HCT116 (cell line): ENCODE measurements around the gene SOBP.
"Not testable (repeated sequence)": the region's sequence is repeated elsewhere in the genome, so short reads cannot be mapped to it uniquely, and the experiment has no call there.

Source experiments
- CEBPB ChIP-seq: IDR thresholded peaks from 2 replicates; pipeline ENCODE4 v1.6.1; 2012; ENCODE audit warnings: low read depth
- CTCF ChIP-seq, 3 experiments: fragments of 200-600 bp in 1 of 3; sonication (generic) in 1 of 3; IDR thresholded peaks in 2 of 3; conservative IDR thresholded peaks in 1 of 3; 2 replicates each; pipeline ENCODE4 v1.5.1; 2012 to 2017; ENCODE audit warnings: low read depth in 2 of 3, low read length in 2 of 3, antibody characterized with exemption in 1 of 3, borderline replicate concordance in 1 of 3, control low read depth in 1 of 3, mild to moderate bottlenecking in 1 of 3, mixed read lengths in 1 of 3, mixed run types in 1 of 3, moderate library complexity in 1 of 3; ENCODE audit not compliant: insufficient read depth in 1 of 3
- FOSL1 ChIP-seq: IDR thresholded peaks from 2 replicates; pipeline ENCODE4 v1.6.1; 2012; ENCODE audit warnings: low read depth
- MAX ChIP-seq: IDR thresholded peaks from 2 replicates; pipeline ENCODE4 v1.6.1; 2012
- POLR2A ChIP-seq: IDR thresholded peaks from 2 replicates; pipeline ENCODE4 v1.7.0; 2011; ENCODE audit warnings: borderline replicate concordance; ENCODE audit not compliant: insufficient read depth, insufficient read length; ENCODE audit errors: extremely low read depth
- POLR2AphosphoS5 ChIP-seq: IDR thresholded peaks from 2 replicates; pipeline ENCODE4 v1.6.1; 2011; ENCODE audit warnings: mild to moderate bottlenecking, low read depth, low read length, moderate library complexity
- REST ChIP-seq: IDR thresholded peaks from 2 replicates; pipeline ENCODE4 v1.6.1; 2012; ENCODE audit warnings: low read depth
- SP1 ChIP-seq: IDR thresholded peaks from 2 replicates; pipeline ENCODE4 v1.6.1; 2012; ENCODE audit warnings: low read depth
- YY1 ChIP-seq: IDR thresholded peaks from 2 replicates; pipeline ENCODE4 v1.6.1; 2011; ENCODE audit warnings: low read length, low read depth, moderate library complexity, mild to moderate bottlenecking; ENCODE audit not compliant: insufficient replicate concordance; ENCODE audit errors: extremely low read depth
- ZBTB33 ChIP-seq: IDR thresholded peaks from 2 replicates; pipeline ENCODE4 v1.6.1; 2011; ENCODE audit warnings: mild to moderate bottlenecking, low read length, moderate library complexity; ENCODE audit not compliant: insufficient replicate concordance; ENCODE audit errors: extremely low read depth
- ZFX ChIP-seq: fragments of 450-650 bp; IDR thresholded peaks from 2 replicates; pipeline ENCODE4 v1.6.1; 2017

- TF ChIP-seq CEBPB; ZFX; POLR2A; CTCF (IDR thresholded peaks at IDR 0.05 in 2 of 3, conservative IDR thresholded peaks at IDR 0.05 in 1 of 3; ENCODE audit: borderline replicate concordance in 1 of 3, insufficient read depth in 1 of 3, low read depth in 2 of 3, low read length in 2 of 3); SP1; FOSL1; MAX; REST; ZBTB33; YY1; POLR2AphosphoS5: not testable (repeated sequence)
These were observed 14.6 kb upstream of the SOBP start for GRCh38 chr6:107475360-107475759.
